ENCODE results near the gene FMN2.
"Not testable (repeated sequence)": the region's sequence is repeated elsewhere in the genome, so short reads cannot be mapped to it uniquely, and the experiment has no call there.

The FMN2 gene

GRCh38 chr1:240409615-240410014 is 317.9 kb downstream of the FMN2 start:
- Histone ChIP-seq H3K4me3 (ENCODE audit: insufficient read depth, low read length, poor library complexity, severe bottlenecking) (no peak overlapping the region), H3K27ac (ENCODE audit: low read depth, low read length) (no peak overlapping the region), H3K4me2 (ENCODE audit: low read depth, low read length, poor library complexity, severe bottlenecking) (no peak overlapping the region), H4K20me1 (ENCODE audit: low read depth, low read length) (no peaks in the 10 kb centered on the region), H3F3A (ENCODE audit: insufficient read depth) (no peaks in the 10 kb centered on the region), H3K9me2 (replicated peaks; ENCODE audit: insufficient read depth, low read length) (no peaks in the 10 kb centered on the region), H3K9me3 (ENCODE audit: insufficient read depth, low read length) (no peaks in the 10 kb centered on the region), H3K9ac (ENCODE audit: low read length) (no peak overlapping the region), H3K79me2 (ENCODE audit: insufficient read depth, low read length) (no peaks in the 10 kb centered on the region), H2AFZ (ENCODE audit: low read depth, low read length, severe bottlenecking) (no peak overlapping the region), H3K27me3 (ENCODE audit: low read length) (no peaks in the 10 kb centered on the region), H3K36me3 (ENCODE audit: low read length) (no peaks in the 10 kb centered on the region)
- TF ChIP-seq EZH2phosphoT487 (conservative IDR thresholded peaks at IDR 0.05; ENCODE audit: low read length) (no peak), CTCF (IDR thresholded peaks at IDR 0.05; ENCODE audit: insufficient read depth, low read length, poor library complexity, severe bottlenecking) (no peak)

- Histone ChIP-seq H3K4me3 (ENCODE audit: insufficient read depth, low read length, poor library complexity, severe bottlenecking) (no peak overlapping the region), H3K4me2 (ENCODE audit: low read depth, low read length, poor library complexity, severe bottlenecking) (no peak overlapping the region), H3K27ac (ENCODE audit: low read depth, low read length) (no peak overlapping the region), H4K20me1 (ENCODE audit: low read depth, low read length) (no peaks in the 10 kb centered on the region), H3K9me2 (replicated peaks; ENCODE audit: insufficient read depth, low read length) (no peaks in the 10 kb centered on the region), H3K9ac (ENCODE audit: low read length) (no peak overlapping the region), H3F3A (ENCODE audit: insufficient read depth) (no peaks in the 10 kb centered on the region), H3K36me3 (ENCODE audit: low read length) (no peaks in the 10 kb centered on the region), H2AFZ (ENCODE audit: low read depth, low read length, severe bottlenecking) (no peak overlapping the region), H3K27me3 (ENCODE audit: low read length) (no peaks in the 10 kb centered on the region), H3K79me2 (ENCODE audit: insufficient read depth, low read length) (no peaks in the 10 kb centered on the region), H3K9me3 (ENCODE audit: insufficient read depth, low read length) (no peaks in the 10 kb centered on the region)
- TF ChIP-seq EZH2phosphoT487 (conservative IDR thresholded peaks at IDR 0.05; ENCODE audit: low read length) (no peak), CTCF (IDR thresholded peaks at IDR 0.05; ENCODE audit: insufficient read depth, low read length, poor library complexity, severe bottlenecking) (no peak)
Observed at GRCh38 chr1:240413732-240414131, 322.0 kb downstream of the FMN2 start.

GRCh38 chr1:240414237-240414636 is 322.6 kb downstream of the FMN2 start:
- no peak overlapping the region for H3K9ac ChIP-seq (ENCODE audit: low read length)
- H3F3A ChIP-seq (ENCODE audit: insufficient read depth): no peaks in the 10 kb centered on the region
- H3K9me3 ChIP-seq (ENCODE audit: insufficient read depth, low read length): no peaks in the 10 kb centered on the region
- no peak overlapping the region for H3K4me3 ChIP-seq (ENCODE audit: insufficient read depth, low read length, poor library complexity, severe bottlenecking)
- H4K20me1 ChIP-seq (ENCODE audit: low read depth, low read length): no peaks in the 10 kb centered on the region
- no peaks in the 10 kb centered on the region for H3K79me2 ChIP-seq (ENCODE audit: insufficient read depth, low read length)
- no peak overlapping the region for H2AFZ ChIP-seq (ENCODE audit: low read depth, low read length, severe bottlenecking)
- no peaks in the 10 kb centered on the region for H3K9me2 ChIP-seq (replicated peaks; ENCODE audit: insufficient read depth, low read length)
- H3K27ac ChIP-seq (ENCODE audit: low read depth, low read length): no peak overlapping the region
- H3K36me3 ChIP-seq (ENCODE audit: low read length): no peaks in the 10 kb centered on the region
- H3K27me3 ChIP-seq (ENCODE audit: low read length): no peaks in the 10 kb centered on the region
- TF ChIP-seq EZH2phosphoT487 (conservative IDR thresholded peaks at IDR 0.05; ENCODE audit: low read length) (no peak), CTCF (IDR thresholded peaks at IDR 0.05; ENCODE audit: insufficient read depth, low read length, poor library complexity, severe bottlenecking) (no peak)
- H3K4me2 ChIP-seq (ENCODE audit: low read depth, low read length, poor library complexity, severe bottlenecking): no peak overlapping the region

GRCh38 chr1:240415011-240415410 is 323.3 kb downstream of the FMN2 start:
- not testable (repeated sequence) for H2AFZ ChIP-seq (ENCODE audit: low read depth, low read length, severe bottlenecking); H3K4me2 ChIP-seq (ENCODE audit: low read depth, low read length, poor library complexity, severe bottlenecking); H3K9ac ChIP-seq (ENCODE audit: low read length); H4K20me1 ChIP-seq (ENCODE audit: low read depth, low read length); H3K4me3 ChIP-seq (ENCODE audit: insufficient read depth, low read length, poor library complexity, severe bottlenecking); H3K9me3 ChIP-seq (ENCODE audit: insufficient read depth, low read length); H3K27ac ChIP-seq (ENCODE audit: low read depth, low read length); H3K9me2 ChIP-seq (replicated peaks; ENCODE audit: insufficient read depth, low read length); H3K36me3 ChIP-seq (ENCODE audit: low read length); H3K79me2 ChIP-seq (ENCODE audit: insufficient read depth, low read length); H3K27me3 ChIP-seq (ENCODE audit: low read length); H3F3A ChIP-seq (ENCODE audit: insufficient read depth)

All from SU-DHL-6 (cell line).